Stimulated activated CD4-positive, alpha-beta T cell treated with anti-CD3 and anti-CD28 coated beads, Interleukin-1b, Interleukin-23, amount 100 ng/mL, for 48 hours (primary cell): ENCODE results near the gene ABCG4.
"Not testable (repeated sequence)": the region's sequence is repeated elsewhere in the genome, so short reads cannot be mapped to it uniquely, and the experiment has no call there.

ENCODE experiments used
- DNase-seq: peaks from one replicate; pipeline ENCODE4 v3.0.0-alpha.2; 2020

Gene ABCG4

DNA sequence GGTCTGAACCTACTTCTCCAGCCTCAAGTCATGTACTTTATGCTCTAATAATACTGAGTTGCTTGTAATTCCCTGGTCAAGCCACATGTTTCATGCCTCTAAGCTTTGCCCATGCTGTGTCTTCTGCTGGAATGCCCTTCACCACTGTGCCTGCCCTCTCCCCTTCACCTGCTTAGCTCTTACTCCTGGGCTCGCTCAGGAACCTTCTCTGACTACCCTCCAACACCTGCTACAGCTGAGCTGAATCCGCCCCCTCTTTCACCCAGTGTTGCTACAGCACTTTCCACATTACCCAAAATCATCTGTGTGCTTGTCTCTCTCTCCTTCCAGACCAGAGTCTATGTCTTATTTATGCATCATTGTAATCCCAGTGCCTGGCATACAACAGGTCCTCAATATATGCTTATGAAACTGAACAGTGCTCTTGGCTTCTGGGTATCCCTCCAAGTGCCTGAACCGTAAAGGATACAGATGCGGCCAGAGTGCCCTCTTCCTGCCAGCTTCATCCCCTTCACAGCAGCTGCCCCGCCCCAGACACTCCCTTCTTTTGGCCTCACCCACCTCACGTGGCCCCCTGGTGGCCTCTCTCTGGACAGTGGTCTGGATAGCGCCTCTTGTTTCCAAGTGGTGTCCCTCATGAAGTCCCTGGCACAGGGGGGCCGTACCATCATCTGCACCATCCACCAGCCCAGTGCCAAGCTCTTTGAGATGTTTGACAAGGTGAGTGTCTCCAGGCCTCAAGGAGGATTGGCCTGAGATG lies 7.1 kb downstream of the ABCG4 start:
- no peak for DNase-seq

DNA sequence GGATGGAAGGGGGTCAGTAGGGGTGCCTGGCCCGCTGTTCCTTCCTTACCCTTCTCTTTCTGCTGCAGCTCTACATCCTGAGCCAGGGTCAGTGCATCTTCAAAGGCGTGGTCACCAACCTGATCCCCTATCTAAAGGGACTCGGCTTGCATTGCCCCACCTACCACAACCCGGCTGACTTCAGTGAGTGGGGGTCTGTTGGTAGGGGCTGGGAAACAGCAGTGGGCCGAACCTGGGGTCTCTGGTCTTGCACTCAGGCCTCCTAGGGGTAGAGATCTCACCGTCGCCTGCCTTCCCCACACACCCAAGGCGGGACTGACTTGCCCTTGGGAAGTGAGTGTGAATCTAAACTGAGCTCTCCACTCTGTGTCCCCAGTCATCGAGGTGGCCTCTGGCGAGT lies 7.6 kb downstream of the ABCG4 start:
- no peak for DNase-seq

DNA sequence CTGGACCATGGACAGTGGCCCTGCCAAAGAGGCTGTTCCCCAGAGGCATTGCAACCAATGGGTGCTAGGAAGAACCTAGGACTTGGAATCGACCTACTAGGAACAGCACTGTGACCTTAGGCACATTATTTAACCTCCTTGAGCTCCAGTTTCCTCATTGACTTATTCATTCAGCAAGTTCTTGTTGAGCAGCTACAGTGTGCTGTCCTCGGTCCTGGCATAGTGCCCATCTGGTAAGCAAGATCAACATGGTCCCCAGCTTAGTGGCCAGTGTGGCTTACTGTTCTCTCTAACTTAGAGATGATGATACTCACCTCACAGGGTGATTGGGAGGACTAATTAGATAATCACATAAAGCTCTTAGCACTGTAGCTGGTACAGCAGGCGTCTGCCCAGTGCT lies 8.2 kb downstream of the ABCG4 start:
- no peak for DNase-seq

DNA sequence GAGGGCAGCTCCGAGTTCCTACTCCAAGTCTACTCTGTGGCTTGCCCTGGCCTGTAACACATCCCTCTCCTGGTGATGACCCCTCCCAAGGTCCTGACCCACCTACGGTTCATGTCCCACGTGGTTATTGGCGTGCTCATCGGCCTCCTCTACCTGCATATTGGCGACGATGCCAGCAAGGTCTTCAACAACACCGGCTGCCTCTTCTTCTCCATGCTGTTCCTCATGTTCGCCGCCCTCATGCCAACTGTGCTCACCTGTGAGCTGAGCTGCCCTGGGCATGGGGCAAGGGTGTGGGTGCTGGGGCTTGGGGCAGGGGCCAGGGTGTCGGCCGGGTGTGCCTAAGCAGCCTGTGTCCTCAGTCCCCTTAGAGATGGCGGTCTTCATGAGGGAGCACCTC lies 9.6 kb downstream of the ABCG4 start:
- no peak for DNase-seq

DNA sequence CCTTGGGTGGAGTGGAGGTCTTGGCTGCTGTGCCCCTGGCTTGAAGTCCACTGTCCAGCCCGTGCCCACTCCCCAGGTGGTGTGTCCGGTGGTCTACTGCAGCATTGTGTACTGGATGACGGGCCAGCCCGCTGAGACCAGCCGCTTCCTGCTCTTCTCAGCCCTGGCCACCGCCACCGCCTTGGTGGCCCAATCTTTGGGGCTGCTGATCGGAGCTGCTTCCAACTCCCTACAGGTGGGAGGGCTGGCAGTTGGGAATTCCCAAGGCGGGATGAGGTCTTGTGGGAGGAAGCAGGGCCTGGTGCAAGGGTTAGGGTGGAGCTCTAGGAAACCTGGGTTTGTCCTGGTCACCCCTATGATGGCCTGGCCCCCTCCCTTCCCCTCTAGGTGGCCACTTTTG lies 11.3 kb downstream of the ABCG4 start:
- DNase-seq = no peak

DNA sequence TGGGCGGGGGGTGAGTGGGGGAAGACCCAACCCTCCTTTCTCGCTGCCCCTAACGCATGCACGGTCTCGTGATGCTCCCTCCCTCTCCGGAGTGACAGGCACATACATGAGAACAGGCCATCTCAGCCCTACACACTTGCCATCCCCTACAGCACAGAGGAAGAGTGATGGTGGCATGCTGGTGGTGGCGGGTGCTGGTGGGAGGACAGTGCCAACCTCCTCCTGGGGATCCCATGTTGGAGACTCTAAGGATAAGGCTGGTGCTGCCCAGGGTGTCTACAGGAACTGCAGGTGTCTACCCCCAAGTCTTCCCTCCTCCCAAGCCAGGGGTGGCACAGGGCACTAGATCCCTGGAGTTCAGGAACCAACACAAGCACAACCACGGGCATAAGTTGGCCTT lies 13.0 kb downstream of the ABCG4 start:
- DNase-seq = no peak

DNA sequence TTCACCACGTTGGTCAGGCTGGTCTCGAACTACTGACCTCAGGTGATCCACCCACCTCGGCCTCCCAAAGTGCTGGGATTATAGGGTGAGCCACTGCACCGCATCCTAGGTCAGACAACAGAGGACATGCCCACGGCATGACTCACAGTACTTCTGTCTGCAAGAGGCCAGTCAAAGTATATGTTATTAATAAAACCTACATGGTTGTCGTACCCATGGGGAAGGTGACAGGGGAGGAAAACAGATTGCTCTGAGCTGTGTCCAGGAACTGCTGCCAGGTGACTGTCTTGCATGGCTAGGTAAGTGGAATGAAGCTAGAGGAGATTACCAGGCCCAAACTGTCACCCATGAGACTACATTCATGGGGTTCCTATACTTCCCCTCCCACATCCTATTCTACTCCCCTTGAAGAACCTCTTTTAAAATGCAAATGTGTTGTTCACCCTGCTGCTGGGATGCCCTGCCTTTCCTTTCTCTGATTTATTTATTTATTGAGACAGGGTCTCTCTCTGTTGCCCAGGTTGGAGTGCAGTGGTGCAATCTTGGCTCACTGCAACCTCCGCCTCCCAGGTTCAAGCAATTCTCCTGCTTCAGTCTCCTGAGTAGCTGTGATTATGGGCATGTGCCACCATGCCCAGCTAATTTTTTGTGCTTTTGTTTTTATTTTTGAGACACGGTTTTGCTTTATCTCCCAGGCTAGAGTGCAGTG lies 17.7 kb downstream of the ABCG4 start:
- no peak for DNase-seq

DNA sequence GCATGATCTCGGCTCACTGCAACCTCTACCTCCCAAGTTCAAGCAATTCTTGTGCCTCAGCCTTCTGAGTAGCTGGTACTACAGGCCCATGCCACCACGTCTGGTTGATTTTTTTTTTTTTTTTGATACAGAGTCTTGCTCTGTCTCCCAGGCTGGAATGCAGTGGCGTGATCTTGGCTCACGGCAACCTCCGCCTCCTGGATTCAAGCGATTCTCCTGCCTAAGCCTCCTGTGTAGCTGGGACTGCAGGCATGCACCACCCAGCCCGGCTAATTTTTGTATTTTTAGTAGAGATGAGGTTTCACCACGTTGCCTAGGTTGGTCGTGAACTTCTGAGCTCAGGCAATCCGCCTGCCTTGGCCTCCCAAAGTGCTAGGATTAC lies 18.2 kb downstream of the ABCG4 start:
- DNase-seq = not testable (repeated sequence)

DNA sequence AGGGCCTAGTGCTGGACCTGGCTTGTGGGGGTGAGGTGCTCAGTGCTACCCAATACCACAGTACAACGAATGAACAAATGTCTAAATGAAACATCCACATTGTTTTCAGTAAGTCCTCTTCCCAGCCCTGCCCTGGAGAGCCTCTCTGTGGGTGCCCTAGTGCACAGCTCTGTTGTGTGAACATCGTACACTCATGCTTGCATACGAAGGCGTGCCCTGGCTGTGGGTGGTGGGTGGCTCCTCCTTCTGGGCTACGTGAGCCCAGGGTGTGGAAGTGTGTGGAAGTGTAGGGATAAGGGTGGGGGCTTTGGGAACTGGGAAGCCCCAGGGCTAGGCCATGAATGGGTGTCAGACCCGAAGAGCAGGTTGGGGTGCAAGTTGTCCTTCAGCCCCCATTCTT lies 19.1 kb downstream of the ABCG4 start:
- DNase-seq = no peak

DNA sequence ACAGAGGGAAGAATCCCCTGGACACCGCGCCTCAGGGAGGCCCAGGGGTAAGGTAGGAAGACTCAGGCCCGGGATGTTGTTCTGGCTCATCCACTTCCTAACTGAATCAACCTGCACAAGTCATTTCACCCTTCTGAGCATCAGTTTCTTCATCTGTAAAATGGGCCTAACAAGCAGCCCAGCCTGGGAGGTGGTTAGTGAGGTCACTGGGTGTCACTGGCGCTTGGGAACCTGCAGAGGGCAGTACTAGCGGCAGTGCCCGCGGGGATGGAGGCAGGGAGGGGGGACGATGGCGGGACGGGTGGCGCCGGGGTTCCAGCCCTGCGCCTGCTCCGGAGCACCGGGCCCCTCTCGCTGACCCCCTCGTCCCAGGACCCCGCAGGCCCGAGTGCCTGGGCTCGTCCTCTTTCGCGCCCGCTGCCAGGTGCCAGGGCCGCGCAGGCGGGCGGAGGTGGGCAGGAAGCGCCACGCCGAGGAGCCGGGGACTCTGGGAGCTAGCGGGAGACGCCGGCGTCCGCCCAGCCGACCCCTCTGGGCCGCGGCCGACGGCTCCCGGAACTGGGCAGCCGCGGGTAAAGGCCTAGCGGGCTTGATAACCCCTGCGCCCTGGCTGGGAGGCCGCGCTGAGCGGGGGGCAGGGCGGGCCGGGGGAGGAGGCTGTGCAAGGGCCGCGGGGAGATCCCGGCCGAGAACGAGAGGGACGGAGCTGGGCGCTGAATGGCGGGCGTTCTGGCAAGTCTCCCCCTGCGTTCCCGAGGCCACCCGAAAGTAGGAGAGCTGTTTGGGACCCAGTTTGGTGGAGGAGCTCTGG lies 19.8 kb downstream of the ABCG4 start, which contains the start of gene NLRX1:
TSS of gene NLRX1 (plus strand) at position 255 of the 811 bp plus-strand sequence. CDS start 2,679 bp downstream, outside the sequence.
- peak; percentile 88 for DNase-seq

DNA sequence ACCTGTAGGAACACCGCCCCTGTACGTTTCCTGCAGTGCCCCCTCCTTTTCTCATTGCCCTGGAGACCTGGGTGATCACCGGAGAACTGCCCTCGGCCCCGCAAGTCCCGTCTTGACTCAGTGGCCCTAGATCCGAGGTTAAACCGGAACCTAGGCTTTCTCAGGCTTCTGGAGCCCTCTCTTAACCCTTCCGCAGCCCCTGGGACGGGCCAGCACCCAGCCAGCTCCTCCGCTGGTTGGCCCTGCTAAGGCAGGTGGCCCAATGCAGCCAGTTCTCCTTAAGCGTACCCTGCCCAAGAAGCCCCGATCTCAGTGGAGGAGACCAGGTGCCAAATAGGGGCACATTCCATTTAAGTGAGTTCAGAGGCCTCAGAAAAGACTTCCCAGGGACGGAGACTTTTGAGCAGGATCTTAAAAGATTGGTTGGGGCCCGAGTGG lies 20.4 kb downstream of the ABCG4 start:
- peak; percentile 64 for DNase-seq

DNA sequence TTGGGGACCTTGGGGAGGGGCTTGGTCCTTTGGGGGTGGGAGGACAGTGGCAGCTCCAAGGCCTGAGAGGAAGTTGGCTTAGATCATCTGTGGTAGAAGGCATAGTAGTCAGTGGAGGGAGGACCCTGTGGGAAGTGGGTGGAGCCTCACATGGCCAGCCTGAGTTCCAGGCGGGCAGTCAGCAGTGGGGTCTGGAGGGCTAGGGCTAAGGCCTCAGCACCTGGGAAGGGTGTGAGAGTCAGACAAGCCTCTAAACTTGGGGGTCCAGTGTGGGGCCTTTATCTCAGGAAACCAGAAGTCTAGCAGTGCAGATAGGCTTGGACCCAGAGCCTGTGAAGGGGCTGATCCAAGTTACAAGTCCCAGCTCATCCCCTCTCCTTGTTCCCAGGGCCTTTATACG lies 23.7 kb downstream of the ABCG4 start:
- DNase-seq = no peak

DNA sequence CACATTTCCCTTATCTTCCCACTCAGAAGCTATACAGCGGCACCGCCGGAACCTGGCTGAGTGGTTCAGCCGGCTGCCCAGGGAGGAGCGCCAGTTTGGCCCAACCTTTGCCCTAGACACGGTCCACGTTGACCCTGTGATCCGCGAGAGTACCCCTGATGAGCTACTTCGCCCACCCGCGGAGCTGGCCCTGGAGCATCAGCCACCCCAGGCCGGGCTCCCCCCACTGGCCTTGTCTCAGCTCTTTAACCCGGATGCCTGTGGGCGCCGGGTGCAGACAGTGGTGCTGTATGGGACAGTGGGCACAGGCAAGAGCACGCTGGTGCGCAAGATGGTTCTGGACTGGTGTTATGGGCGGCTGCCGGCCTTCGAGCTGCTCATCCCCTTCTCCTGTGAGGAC lies 24.6 kb downstream of the ABCG4 start:
- DNase-seq = no peak

DNA sequence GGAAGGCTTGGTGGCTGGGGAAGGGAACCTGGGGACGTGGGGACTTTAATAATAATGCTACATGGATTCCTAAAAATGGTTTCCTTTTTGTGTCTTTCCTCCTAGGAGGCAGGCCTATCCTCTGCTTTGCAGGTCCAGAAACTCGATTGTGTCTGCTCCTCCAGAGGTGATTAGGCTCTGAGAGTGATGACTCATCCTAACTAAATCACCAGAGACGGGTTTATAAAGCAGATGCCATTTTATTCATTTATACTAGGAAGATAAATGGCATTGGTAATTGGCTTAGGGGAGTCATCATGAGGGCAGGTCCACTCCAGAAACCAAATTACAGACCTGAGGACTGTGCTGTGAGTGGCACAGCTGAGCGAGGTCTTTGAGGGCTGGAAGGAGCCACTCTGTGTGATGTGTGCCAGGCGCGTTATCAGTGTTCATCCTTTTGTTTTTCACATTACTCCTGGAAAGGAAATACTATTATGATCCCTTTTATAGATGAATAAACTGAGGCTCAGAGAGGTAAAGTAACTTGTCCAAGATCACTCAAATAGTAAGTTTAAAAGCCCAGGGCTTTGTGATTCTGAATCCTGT lies 26.7 kb downstream of the ABCG4 start:
- no peak for DNase-seq

DNA sequence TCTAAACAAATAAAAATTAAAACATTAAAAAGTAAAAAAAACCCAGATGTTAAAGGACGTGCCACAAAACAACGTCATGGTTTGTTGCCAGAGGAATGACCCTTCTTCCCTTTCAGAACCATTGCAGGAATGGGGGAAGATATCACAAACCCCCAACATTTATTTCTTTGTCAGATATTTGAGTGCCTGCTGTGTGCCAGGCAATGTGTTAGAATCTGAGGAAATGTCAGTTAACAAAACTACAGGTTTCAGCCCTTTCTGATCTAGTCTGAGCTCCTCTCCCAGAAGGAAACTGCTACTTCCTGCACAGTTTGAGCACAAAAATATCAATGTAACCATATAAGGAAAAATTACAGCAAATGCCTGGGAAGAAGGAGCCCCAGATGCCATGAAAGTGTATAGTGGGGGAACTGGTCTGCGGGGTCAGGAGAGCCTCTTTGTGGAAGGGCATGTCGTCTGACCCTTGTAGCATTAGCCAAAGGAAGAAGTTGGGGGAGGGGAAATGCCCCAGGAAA lies 29.4 kb downstream of the ABCG4 start:
- DNase-seq = no peak

DNA sequence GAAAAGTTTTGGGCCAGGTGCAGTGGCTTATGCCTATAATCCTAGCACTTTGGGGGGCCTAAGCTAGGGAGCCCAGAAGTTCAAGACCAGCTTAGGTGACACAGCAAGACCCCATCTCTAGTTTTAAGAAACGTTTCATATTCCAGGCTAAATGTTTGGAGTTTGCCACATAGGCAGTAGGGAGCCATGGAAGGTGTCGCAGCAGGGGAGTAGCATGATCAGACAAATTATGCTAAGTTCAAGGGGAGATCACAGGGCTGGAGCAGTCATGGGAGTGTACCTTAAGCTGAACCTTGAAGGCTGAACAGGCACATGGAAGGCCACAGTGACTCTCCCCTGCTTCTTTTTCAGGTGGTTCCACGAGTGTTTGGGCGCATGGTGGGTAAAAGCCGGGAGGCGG lies 30.5 kb downstream of the ABCG4 start:
- no peak for DNase-seq

DNA sequence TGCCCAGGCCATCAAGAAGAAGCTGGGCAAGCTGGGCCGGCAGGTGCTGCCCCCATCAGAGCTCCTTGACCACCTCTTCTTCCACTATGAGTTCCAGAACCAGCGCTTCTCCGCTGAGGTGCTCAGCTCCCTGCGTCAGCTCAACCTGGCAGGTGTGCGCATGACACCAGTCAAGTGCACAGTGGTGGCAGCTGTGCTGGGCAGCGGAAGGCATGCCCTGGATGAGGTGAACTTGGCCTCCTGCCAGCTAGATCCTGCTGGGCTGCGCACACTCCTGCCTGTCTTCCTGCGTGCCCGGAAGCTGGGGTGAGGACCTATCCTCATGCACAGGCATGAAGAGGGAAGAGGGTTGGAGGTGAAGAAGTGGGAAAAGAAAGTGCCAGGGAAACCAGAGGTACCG lies 31.1 kb downstream of the ABCG4 start:
- DNase-seq = no peak

DNA sequence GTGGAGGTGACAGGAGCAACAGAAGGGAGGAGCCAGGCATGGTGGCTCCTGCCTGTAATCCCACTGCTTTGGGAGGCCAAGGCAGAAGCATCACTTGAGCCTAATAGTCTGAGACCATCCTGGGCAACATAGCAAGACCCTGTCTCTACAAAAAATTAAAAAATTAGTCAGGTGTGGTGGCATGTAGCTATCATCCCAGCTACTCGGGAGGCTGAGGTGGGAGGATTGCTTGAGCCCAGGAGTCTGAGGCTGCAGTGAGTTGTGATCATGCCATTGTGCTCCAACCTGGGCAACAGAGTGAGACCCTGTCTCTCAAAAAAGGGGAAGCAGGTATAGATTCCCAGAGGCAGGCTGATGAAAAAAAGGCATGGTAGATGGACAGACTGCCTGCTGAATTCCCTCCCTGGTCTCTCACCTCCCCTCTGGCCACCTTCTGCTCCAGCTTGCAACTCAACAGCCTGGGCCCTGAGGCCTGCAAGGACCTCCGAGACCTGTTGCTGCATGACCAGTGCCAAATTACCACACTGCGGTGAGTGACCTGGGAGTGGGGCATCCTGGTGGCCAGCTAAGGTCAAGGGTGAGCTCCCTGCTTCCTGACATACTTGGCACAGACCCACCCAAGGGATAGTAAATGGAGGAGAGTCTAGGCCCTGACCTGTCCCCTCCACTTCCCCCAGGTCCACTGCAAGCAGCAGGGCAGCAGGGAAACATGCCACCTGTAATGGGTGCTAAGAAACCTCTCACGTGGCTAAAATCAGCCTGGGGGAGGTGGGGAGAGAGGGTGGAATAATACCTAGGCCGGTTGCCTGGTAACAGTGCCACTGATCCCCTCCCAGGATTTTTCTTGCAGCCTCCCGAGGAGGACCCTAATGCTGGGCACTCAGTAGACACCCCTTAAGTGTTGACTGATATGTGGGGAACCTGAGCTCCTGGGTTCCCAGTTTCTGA lies 32.2 kb downstream of the ABCG4 start:
- no peak for DNase-seq

DNA sequence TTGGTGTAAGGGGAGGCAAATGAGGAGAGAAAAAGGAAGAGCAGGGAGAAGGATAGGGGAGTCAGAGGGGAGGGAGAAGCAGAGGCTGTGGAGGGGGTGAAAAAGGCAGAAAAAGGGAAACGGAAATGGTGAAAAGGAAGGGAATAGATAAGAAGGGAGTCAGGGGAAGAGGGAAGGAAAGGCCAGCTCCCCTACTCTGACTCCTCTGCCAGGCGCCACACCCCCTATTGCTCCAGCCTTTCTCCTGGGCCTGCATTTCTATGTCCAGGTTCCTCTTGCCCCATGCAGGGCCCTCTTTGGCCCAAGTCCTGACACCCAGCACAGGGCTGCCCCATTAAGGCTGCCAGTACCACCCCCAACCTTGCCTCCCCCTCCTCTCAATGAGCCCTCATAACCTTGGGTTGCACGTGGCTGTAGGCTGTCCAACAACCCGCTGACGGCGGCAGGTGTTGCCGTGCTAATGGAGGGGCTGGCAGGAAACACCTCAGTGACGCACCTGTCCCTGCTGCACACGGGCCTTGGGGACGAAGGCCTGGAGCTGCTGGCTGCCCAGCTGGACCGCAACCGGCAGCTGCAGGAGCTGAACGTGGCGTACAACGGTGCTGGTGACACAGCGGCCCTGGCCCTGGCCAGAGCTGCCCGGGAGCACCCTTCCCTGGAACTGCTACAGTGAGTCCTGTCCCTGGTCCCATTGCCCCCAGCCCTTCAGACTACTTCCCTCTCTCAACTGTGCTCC lies 33.0 kb downstream of the ABCG4 start:
- no peak for DNase-seq

DNA sequence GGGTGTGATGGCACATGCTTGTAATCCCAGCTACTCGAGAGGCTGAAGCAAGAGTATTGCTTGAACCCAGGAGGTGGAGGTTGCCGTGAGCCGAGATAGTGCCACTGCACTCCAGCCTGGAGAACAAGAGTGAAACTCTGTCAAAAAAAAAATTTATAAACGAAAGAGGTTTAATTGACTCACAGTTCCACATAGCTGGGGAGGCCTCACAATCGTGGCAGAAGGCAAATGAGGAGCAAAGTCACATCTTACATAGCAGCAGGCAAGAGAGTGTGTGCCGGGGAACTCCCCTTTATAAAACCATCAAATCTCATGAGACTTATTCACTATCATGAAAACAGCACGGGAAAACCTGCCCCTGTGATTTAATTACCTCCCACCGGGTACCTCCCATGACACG lies 35.5 kb downstream of the ABCG4 start:
- DNase-seq = not testable (repeated sequence)

DNA sequence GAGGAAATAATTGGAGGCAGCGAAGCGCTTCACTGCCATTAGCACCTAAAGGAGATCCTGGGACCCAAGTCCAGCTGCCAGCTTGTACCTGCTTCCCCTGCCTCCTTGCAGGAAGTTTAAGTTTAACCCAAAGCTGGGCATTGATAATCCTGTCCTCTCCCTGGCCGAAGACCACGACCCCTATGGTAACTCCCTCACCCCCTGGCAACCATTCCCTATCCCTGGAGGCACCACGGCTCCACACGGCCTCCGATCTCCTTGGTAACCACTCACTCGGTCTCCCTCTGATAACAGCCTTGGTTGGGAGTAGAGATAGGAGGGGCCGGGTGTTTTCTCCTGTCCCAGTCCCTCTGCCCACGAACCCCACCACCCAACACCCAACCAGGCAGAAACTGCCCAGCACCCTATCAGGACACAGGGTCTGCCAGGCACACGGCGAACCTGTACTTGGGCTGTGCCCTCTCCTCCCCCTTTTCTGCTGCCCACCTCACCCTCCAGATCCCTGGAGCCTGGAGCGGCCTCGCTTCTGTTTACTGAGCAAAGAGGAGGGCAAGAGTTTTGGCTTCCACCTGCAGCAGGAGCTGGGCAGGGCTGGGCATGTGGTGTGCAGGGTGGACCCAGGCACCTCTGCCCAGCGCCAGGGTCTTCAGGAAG lies 37.3 kb downstream of the ABCG4 start:
- no peak for DNase-seq
